GM21360 (cell line): ENCODE data around the gene LGI4.
"Not testable (repeated sequence)": the region's sequence is repeated elsewhere in the genome, so short reads cannot be mapped to it uniquely, and the experiment has no call there.

Experiments used
- ATAC-seq: cut with Tn5 transposase; IDR thresholded peaks from one replicate; pipeline ENCODE4 v1.9.1; 2021; ENCODE audit warnings: mild to moderate bottlenecking, moderate library complexity; ENCODE audit not compliant: unreplicated experiment

LGI4 gene

DNA sequence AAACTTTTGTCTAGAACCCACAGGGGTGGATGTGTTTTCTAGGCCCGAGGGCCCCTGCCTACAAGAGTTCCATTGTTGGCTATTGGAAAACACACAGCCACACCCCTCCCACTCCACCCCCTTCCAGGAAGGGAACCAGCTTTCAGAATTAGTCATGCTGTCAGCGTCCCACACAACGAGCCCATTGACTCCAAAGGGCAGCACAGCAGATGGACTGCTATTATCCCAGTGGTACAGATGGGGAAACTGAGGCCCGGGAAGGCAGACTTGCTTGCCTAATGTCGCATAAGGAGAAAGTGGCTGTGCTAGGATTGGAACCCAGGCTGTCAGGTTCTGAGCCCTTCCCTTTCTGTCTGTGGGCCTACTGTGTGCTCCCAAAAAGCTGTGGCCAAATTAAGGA is 27.3 kb downstream of the LGI4 start:
- no peak for ATAC-seq

DNA sequence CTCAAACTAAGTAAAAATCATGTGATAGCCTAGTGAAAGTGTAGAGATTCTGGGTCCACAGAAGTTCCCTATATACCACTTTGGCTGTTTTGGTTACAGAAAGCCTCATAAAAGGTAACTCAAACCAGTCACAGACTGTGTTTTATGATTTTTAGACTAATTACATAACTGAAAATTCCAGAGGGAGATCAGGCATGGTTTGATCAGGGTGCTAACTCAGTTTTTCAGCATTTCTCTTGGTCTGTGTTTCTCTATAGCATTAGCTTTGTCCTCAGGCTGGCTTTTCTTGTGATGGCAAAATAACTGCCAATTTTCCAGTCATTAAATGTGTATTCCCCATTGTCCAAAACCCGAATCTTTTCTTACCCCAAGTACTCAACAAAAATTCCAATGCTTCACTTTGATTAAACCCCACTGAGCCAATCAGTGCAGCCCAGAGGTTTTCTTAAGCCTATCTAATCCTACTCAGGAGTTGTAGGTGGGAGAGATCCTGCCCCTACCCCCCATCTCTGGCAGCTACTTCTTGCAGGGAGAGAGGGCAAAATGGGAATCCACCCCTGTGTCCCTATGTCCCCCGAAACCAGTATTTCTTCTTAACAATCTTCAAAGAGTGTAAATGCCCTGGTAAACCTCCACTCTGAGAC is 27.8 kb downstream of the LGI4 start:
- ATAC-seq, result no peak

GRCh38 chr19:35106291-35106583 is 28.6 kb downstream of the LGI4 start:
- no peak for ATAC-seq

DNA sequence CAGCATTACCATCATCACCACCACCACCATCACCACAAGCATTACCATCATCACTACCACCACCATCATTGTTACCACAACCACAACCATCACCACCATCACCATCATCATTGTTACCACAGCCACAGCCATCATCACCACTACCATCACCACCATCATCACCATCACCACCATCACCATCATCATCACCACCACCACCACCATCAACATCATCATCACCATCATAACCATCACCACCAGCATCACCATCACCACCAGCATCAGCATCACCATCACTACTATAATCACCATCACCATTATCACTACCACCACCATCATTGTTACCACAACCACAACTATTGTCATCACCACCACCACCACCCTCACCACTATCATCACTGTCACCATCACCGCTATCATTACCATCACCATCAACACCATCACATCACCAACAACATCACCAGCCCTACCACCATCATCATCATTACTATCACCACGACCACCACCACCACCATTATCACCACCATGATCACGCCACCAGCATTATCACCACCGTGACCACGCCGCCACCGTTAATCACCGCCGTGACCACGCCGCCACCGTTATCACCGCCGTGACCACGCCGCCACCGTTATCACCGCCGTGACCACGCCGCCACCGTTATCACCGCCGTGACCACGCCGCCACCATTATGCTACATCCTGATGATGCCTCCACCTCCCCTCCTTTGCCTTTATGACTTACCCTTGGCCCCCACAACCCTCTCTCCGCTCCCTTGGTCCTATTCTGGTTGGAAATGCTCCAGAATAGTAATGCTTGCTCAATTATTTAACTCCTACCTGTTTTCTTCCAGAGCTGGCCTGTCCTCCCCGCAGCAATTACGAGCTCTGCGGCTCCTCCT is 29.2 kb downstream of the LGI4 start:
- no peak for ATAC-seq

- ATAC-seq, result no peak
Measured at GRCh38 chr19:35105047-35105410, 29.8 kb downstream of the LGI4 start.

DNA sequence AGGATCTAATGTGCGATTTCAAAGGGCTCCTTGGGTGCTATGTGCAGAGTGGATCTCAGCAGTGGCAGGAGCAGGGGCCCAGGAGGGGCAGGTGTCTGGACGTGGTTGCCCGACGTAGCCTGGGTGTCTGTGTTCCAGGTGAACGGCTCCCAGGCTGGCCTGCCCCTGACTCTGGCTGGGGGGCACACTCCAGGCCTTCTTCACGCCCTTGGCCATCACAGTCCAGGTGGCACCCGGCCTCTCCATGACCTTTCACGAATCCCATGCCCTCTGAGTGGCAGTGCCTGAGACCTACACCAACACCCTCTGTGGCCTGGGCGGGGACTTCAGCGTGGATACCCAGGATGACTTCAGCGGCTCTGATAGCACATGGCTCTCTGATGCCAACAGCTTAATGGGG is 30.5 kb downstream of the LGI4 start:
- ATAC-seq, result no peak

DNA sequence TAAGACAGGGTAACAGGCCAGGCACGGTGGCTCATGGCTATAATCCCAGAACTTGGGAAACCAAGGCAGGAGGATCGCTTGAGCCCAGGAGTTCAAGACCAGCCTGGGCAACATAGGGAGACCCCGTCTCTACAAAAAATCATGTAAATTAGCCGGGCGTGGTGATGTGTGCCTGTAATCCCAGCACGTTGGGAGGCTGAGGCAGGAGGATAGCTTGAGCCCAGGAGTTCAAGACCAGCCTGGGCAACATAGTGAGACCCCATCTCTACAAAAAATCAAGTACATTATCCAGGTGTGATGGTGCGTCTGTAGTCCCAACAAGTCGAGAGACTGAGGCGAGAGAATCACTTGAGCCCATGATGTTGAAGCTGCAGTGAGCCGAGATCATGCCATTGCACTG is 31.2 kb downstream of the LGI4 start:
- not testable (repeated sequence) for ATAC-seq

- ATAC-seq, result not testable (repeated sequence)
Measured at GRCh38 chr19:35101949-35102348, 32.9 kb downstream of the LGI4 start.

- no peak for ATAC-seq
Measured at GRCh38 chr19:35100588-35101533, 34.0 kb downstream of the LGI4 start.

DNA sequence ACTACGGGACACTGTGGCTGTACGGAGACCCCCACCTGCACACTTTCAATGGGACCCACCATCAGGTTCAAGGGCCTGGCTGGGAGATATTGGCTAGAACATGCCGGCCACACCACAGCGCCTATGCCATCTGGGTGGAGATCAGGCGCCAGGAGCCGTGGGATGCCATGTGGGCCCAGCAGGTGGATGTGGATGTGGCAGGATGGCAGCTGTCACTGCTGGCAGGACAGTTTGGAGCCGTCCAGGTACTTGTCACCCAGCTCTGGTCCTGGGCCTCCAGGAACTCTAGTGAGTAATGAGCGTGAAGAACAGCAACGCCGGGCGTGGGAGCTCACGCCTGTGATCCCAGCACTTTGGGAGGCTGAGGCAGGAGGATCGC is 35.0 kb downstream of the LGI4 start:
- no peak for ATAC-seq

DNA sequence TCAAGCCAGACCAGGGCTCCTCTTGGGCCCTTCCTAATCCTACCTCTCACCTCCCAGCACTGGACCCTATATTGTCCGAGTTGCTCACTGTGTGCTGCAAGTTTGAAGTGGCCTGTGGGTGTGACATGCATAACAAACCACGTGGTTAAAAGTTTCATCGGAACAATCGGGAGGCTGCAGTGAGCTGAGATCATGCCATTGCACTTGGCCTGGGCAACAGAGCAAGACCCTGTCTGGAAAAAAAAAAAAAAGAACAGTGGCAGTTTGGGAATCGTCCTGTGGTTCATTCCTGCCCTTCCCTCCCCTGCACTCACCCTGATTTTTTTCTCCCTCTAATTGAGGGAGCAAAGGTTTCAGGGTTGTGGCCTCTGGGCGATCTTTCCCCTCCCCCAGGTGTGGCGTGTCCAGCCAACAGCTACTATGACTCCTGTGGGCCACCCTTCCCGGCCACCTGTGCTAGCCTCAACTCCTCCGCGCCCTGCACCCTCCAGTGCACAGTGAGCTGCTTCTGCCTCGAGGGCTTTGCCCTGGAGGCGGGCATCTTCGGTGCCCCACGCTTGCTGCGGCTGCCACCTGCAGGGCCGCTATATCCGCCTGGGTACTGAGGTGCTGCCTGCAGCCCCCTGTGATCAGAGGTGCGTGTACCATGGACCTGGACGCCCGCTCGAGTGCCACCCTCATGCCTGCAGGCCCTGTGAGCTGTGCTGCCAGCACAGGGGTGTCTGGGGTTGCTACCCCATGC is 35.5 kb downstream of the LGI4 start:
- no peak for ATAC-seq

GRCh38 chr19:35098413-35099049 is 36.3 kb downstream of the LGI4 start:
- ATAC-seq, result no peak

DNA sequence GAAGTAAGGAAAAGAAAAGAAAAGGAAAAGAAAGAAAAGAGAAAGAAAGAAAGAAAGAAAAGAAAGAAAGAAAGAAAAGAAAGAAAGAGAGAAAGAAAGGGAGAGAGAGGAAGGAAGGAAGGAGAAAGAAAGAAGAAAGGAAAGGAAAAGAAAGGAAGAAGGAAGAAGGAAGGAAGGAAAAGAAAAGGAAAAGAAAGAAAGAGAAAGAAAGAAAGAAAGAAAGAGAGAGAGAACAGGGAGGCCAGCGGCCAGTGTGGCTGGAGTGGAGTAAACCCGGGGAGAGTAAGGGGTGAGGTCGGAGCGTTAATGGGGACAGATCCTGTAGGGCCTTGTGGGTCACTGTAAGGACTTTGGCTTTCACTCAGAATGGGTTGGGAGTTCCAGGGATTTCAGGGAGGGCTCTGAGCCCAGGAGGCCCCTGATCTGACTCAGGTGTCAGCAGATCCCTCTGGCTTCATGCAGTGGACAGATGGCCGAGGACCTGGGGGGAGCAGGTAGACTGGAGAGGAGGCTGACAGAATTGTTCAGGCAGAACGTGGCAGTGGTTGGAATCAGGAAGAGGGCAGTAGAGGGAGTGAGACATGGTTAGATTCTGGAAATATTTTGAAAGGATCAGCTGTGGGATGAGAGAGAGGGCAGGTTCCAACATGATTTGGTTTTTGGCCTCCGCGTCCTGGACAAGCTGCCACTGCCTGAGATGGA is 39.0 kb downstream of the LGI4 start:
- no peak for ATAC-seq

GRCh38 chr19:35094656-35095055 is 40.2 kb downstream of the LGI4 start:
- ATAC-seq, result no peak

- no peak for ATAC-seq
Measured at GRCh38 chr19:35093941-35094647, 40.8 kb downstream of the LGI4 start.

DNA sequence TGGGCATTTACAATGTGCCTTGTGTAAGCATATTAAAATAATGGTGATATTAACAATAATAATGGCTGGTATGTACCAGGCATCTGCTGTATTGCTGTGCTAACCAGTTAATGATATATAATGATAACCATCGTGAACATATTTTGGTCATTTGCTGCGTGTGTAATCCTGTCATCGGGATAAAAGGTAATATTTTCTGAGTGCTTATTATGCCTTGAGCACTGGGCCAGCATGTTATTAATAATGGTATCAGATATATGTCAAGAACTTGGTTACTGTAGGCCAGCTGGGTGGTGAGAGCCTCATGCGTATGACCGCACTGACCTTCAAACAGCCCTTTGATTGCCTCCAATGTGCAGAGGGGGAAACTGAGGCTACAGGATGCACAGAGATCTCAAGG is 41.4 kb downstream of the LGI4 start:
- no peak for ATAC-seq

- ATAC-seq, result no peak
Measured at GRCh38 chr19:35090506-35091214, 44.2 kb downstream of the LGI4 start.

GRCh38 chr19:35090160-35090505 is 44.7 kb downstream of the LGI4 start:
- no peak for ATAC-seq

- no peak for ATAC-seq
Measured at GRCh38 chr19:35089554-35089953, 45.3 kb downstream of the LGI4 start.
